H1 (cell line): ENCODE results near the gene RPL37A. TPM values are rescaled to one million over a fixed set of nuclear protein-coding genes. Genes with fewer than 3 reads are reported as not detected.

Experiments used
- ATF2 ChIP-seq: IDR thresholded peaks from 2 replicates; pipeline ENCODE4 v1.6.1; 2012; ENCODE audit warnings: low read length, inconsistent platforms
- CHD7 ChIP-seq: fragments of 300-600 bp; sonication (generic); IDR thresholded peaks from 2 replicates; pipeline ENCODE4 v1.7.1; 2012; ENCODE audit warnings: low read length, moderate library complexity, mild to moderate bottlenecking, inconsistent platforms; ENCODE audit not compliant: insufficient replicate concordance
- polyA plus RNA-seq, 7 experiments: library from polyadenylated mRNA; depleted of rRNA in 3 of 7; stranded (reverse) in 5 of 7; unstranded in 2 of 7; fragments of >200 nt in 5 of 7; fragments of 200-250 nt in 2 of 7; gene quantifications; 1 replicate in 5 of 7; 2 replicates in 1 of 7; 4 replicates in 1 of 7; pipeline versions ENCODE4 v1.2.1 to v1.2.3, GENCODE V29; 2011 to 2013; ENCODE audit warnings: missing spikeins in 2 of 7, mixed read lengths in 2 of 7
- total RNA-seq: library from RNA; stranded (reverse); fragmentation: NEBNext Ultra II Directional; extraction: Animal tissue kit (Norgen Biotek cat#: 25700); gene quantifications from 2 replicates; pipeline ENCODE4 v1.2.1, GENCODE V29; 2021

RPL37A gene
- total and polyA plus RNA-seq, 2 of the 8 experiments (the other 6 are each of a cell fraction or from before 2014, with no cell fraction given): 1,737 to 3,180 TPM

GRCh38 chr2:216478151-216478550 is 20.5 kb upstream of the RPL37A start (continued):
- TF ChIP-seq CHD7 (no peak), ATF2 (no peak)
